NT2/D1 (cell line): ENCODE measurements around the gene DUXB.

Experiments
- DNase-seq: peaks from one replicate; pipeline ENCODE4 v3.0.0-alpha.2; 2011; ENCODE audit warnings: low read depth, low spot score
- H3K27me3 ChIP-seq: 2 replicates; pipeline ENCODE4 v1.6.0; 2011; ENCODE audit warnings: mild to moderate bottlenecking; ENCODE audit not compliant: insufficient read length, insufficient read depth
- H3K36me3 ChIP-seq: 2 replicates; pipeline ENCODE4 v1.6.1; 2011; ENCODE audit warnings: mild to moderate bottlenecking, low read length, mixed read lengths; ENCODE audit not compliant: insufficient read depth, insufficient read length
- H3K4me1 ChIP-seq: 2 replicates; pipeline ENCODE4 v1.5.1; 2011; ENCODE audit not compliant: insufficient read depth, insufficient read length
- H3K4me3 ChIP-seq: 2 replicates; pipeline ENCODE4 v1.5.1; 2011; ENCODE audit warnings: low read depth; ENCODE audit not compliant: insufficient read length
- H3K9ac ChIP-seq: 2 replicates; pipeline ENCODE4 v1.6.0; 2011; ENCODE audit warnings: low read depth; ENCODE audit not compliant: insufficient read length
- H3K9me3 ChIP-seq: 2 replicates; pipeline ENCODE4 v1.5.1; 2011; ENCODE audit warnings: mild to moderate bottlenecking, low read length; ENCODE audit not compliant: insufficient read depth
- SUZ12 ChIP-seq: IDR thresholded peaks from 2 replicates; pipeline ENCODE4 v1.6.1; 2011; ENCODE audit not compliant: insufficient read length, insufficient read depth; ENCODE audit errors: extremely low read depth
- YY1 ChIP-seq: IDR thresholded peaks from 2 replicates; pipeline ENCODE4 v1.6.1; 2011; ENCODE audit not compliant: insufficient read length, insufficient read depth
- ZNF274 ChIP-seq: IDR thresholded peaks from 2 replicates; pipeline ENCODE4 v1.6.1; 2011; ENCODE audit warnings: mild to moderate bottlenecking, low read depth, low read length

DUXB gene, protein sequence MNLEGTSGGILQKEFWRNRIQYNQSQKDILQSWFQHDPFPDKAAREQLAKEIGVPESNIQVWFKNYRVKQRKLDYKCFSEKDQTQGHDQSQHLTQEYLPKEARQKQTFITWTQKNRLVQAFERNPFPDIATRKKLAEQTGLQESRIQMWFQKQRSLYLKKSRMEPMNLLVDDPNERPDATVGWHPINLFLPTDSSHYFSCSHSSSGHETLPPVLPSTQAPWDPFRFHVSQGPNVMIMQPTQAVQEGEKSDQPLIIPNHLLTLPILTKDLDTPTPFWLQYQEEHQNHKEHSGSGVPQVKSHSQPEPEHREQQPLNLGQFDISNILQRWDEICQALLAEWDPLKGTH

DNA sequence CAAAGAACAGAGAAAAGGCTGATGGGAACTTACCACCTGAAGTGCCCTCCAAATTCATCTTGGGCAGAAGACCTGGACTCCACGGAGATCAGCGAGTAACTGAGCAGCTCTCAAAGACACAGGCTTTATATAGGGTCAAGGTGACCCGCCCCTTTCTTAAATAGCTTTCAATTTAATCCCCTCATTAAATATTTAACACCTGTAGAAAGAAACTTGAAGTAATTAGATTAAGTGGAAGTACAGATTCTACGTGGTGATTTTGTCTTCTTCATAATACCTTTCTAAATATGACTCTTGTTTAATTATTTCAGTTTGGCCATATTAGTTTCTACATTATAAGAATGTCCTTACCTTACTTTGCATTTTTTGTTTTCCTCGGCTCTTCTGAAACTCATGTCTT lies at the start of gene DUXB:
TSS of gene DUXB (minus strand) at position 101 of the 400 bp plus-strand sequence. CDS start at position 58, 43 bp downstream.
- peaks cover 3% of the 10 kb centered on the region for H3K4me1 ChIP-seq
- no peak within 1 kb of the TSS for H3K4me3 ChIP-seq
- no peaks in the 10 kb centered on the region for H3K27me3 ChIP-seq
- H3K36me3 ChIP-seq: no peaks in the 10 kb centered on the region
- no peak within 1 kb of the TSS for H3K9ac ChIP-seq
- no peak for DNase-seq
- no peak for TF ChIP-seq SUZ12
- TF ChIP-seq ZNF274: no peak
- no peak for TF ChIP-seq YY1
- no peaks in the 10 kb centered on the region for H3K9me3 ChIP-seq

DNA sequence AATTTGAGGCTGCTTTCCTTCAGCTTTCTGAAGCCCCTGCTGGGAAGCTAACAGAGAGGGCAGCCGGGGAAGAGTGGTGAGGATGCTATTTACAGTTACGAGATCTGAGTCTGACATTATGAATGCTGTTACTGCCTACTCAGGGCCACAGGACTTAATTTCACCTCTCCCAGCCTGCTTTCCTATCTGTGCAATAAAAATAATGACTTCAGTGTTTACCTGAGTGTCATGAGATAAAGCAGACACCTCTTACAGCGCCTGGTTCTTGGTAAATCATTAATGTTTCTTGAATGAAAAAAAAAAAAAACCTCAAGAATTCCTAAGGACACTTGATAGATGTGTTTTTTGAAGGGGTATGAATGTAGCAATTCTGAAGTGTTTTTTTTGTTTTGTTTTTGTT lies 49.3 kb upstream of the DUXB start:
- Histone ChIP-seq H3K9me3 (no peaks in the 10 kb centered on the region), H3K36me3 (no peaks in the 10 kb centered on the region), H3K4me3 (no peak overlapping the region), H3K4me1 (no peaks in the 10 kb centered on the region), H3K27me3 (no peaks in the 10 kb centered on the region), H3K9ac (no peak overlapping the region)
- TF ChIP-seq ZNF274 (no peak), YY1 (no peak), SUZ12 (no peak)
- DNase-seq: no peak

DNA sequence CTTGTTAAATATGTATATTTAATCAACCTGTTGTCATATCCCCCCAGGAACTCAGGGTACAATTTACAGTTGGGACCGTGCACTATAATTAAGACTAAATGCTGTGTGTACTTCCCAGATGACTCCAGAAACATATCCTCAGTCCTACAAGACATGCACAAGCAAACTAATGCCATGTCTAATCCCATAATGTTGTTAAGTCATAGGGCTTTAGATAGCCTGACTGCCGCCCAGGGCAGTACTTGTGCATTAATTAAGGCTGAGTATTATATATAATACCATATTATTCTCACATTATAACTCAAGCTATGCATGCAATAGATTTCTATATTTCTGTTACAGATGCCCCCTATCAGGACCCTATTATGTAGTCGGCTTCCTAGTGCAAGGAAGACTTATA lies 45.1 kb upstream of the DUXB start:
- Histone ChIP-seq H3K9ac (no peak overlapping the region), H3K9me3 (peaks cover 39% of the 10 kb centered on the region), H3K27me3 (no peaks in the 10 kb centered on the region), H3K4me1 (no peaks in the 10 kb centered on the region), H3K4me3 (no peak overlapping the region), H3K36me3 (no peaks in the 10 kb centered on the region)
- TF ChIP-seq YY1 (no peak), SUZ12 (no peak), ZNF274 (no peak)
- DNase-seq: no peak

DNA sequence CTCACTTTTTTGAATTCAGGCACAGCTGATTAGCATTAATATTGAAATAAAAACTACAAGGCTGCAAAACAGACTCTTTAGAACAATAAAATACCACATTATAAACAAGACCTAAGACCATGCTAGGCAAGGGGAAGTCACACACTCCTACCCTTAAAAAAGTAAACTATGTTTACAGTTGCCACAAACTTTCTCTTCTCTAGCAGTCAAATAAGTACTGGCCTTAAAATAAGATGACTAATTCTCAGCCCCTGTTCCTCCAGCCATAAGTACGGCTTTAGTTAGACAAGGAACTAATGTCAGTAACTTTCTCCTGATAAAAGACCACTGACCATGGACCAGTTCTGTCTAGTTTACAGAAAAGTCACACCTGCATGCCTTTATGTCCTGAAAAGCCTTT lies 44.6 kb upstream of the DUXB start:
- no peak for TF ChIP-seq ZNF274
- TF ChIP-seq SUZ12: no peak
- no peak for TF ChIP-seq YY1
- Histone ChIP-seq H3K9me3 (peaks cover 45% of the 10 kb centered on the region), H3K27me3 (no peaks in the 10 kb centered on the region), H3K4me3 (no peak overlapping the region), H3K4me1 (no peaks in the 10 kb centered on the region), H3K9ac (no peak overlapping the region), H3K36me3 (no peaks in the 10 kb centered on the region)
- DNase-seq: no peak

DNA sequence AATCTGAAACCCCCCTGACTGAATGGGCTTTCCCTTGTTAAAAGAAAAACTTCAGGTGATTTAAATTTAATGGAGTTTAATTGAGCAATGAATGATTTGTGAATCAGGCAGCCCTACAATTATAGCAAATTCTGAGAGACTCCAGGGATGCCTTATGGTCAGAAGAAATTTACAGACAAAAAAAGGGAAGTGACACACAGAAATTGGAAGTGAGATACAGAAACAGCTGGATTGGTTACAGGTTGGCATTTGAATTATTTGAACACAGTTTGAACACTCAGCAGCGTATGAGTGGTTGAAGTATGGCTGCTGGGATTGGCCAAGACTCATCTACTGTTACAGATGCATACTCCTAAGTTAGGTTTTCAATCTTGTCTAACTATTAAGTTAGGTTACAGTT lies 44.0 kb upstream of the DUXB start:
- H3K27me3 ChIP-seq: no peaks in the 10 kb centered on the region
- no peak overlapping the region for H3K4me3 ChIP-seq
- H3K4me1 ChIP-seq: no peaks in the 10 kb centered on the region
- H3K9ac ChIP-seq: no peak overlapping the region
- TF ChIP-seq ZNF274 (no peak), SUZ12 (no peak), YY1 (no peak)
- peaks cover 51% of the 10 kb centered on the region for H3K9me3 ChIP-seq
- no peak for DNase-seq
- H3K36me3 ChIP-seq: no peaks in the 10 kb centered on the region

DNA sequence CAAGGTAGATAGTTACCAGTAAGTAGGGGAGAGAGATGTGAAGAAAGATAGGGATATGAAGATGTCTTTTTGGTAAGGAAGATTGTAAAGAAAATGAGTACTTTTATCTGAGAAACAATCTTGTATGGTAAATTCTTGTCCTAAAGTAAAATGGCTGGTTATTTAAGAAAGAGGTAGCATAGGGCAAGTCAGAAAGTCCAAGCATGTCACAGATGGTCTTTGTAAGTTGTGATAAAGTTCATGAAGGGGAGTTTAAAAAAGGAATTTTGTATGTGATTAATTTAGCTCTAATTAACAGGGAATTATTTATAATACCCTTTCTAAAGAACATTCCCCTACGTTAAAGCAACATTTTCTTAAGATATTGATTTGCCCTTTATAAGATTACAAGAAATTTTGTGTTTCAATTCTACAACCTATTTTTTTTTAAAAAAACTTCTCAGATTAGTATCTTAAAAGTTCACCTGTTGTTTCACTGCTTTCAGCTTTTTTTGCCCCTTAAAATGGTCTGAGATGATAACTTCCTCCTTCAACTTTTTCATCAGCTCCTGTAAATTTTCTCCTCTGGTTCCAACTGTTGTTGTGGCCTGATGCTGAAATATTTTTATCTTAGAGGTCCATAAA lies 41.3 kb upstream of the DUXB start:
- no peaks in the 10 kb centered on the region for H3K27me3 ChIP-seq
- no peaks in the 10 kb centered on the region for H3K36me3 ChIP-seq
- peaks cover 55% of the 10 kb centered on the region for H3K9me3 ChIP-seq
- H3K4me1 ChIP-seq: no peaks in the 10 kb centered on the region
- DNase-seq: no peak
- H3K4me3 ChIP-seq: no peak overlapping the region
- no peak for TF ChIP-seq ZNF274
- TF ChIP-seq YY1: no peak
- TF ChIP-seq SUZ12: no peak
- H3K9ac ChIP-seq: no peak overlapping the region
